A549 (cell line): ENCODE data around the gene CELF2.

Experiments
- CHD2 ChIP-seq: fragments of 150-350 bp; IDR thresholded peaks from 2 replicates; pipeline ENCODE4 v1.6.1; 2014; ENCODE audit warnings: low read length; ENCODE audit not compliant: partially characterized antibody
- CTCF ChIP-seq: fragments of >200 bp; sonication (Bioruptor Twin); formaldehyde crosslinking; IDR thresholded peaks from 3 replicates; pipeline ENCODE4 v1.5.1; 2016
- EP300 ChIP-seq, 2 experiments: fragments of >200 bp; sonication (Bioruptor Twin); formaldehyde crosslinking; IDR thresholded peaks; 2 replicates in 1 of 2; 3 replicates in 1 of 2; pipeline ENCODE4 v1.6.1; 2016 to 2017
- ESRRA ChIP-seq: fragments of 150-350 bp; IDR thresholded peaks from 2 replicates; pipeline ENCODE4 v1.6.1; 2014; ENCODE audit warnings: mild to moderate bottlenecking, low read length, borderline replicate concordance
- HDAC2 ChIP-seq: fragments of 200-600 bp; sonication (generic); IDR thresholded peaks from 2 replicates; pipeline ENCODE4 v1.6.1; 2016
- JUNB ChIP-seq: fragments of >200 bp; sonication (Bioruptor Twin); formaldehyde crosslinking; IDR thresholded peaks from 2 replicates; pipeline ENCODE4 v1.6.1; 2016
- KDM1A ChIP-seq: fragments of 200-600 bp; sonication (generic); IDR thresholded peaks from 2 replicates; pipeline ENCODE4 v1.6.1; 2016; ENCODE audit warnings: low read depth, mild to moderate bottlenecking
- MAX ChIP-seq: IDR thresholded peaks from 2 replicates; pipeline ENCODE4 v1.6.1; 2012
- PHF8 ChIP-seq: fragments of 200-600 bp; sonication (generic); IDR thresholded peaks from 2 replicates; pipeline ENCODE4 v1.6.1; 2016; ENCODE audit warnings: low read depth, mild to moderate bottlenecking, antibody characterized with exemption, moderate library complexity, borderline replicate concordance
- POLR2A ChIP-seq: IDR thresholded peaks from 2 replicates; pipeline ENCODE4 v1.6.1; 2012; ENCODE audit warnings: mild to moderate bottlenecking, low read length
- REST ChIP-seq: fragments of 200-600 bp; sonication (generic); IDR thresholded peaks from 2 replicates; pipeline ENCODE4 v1.6.1; 2016; ENCODE audit warnings: antibody characterized with exemption, mild to moderate bottlenecking, moderate library complexity
- SREBF2 ChIP-seq: fragments of 450-650 bp; IDR thresholded peaks from 2 replicates; pipeline ENCODE4 v1.6.1; 2014; ENCODE audit warnings: mild to moderate bottlenecking, moderate library complexity
- ZSCAN20 ChIP-seq: fragments of 250-450 bp; sonication (Bioruptor Pico); IDR thresholded peaks from 2 replicates; pipeline ENCODE4 v1.8.0; 2022; ENCODE audit warnings: mild to moderate bottlenecking, moderate library complexity

GRCh38 chr10:11382187-11382586 lies 364.5 kb downstream of the CELF2 start:
- TF ChIP-seq EP300 (IDR thresholded peaks at IDR 0.05), result no peak
- no peak for TF ChIP-seq CTCF
- no peak for TF ChIP-seq POLR2A
- TF ChIP-seq MAX, result no peak
- TF ChIP-seq REST, result no peak
- TF ChIP-seq ZSCAN20, result no peak
- TF ChIP-seq KDM1A, result no peak
- no peak for TF ChIP-seq PHF8
- no peak for TF ChIP-seq HDAC2
- TF ChIP-seq SREBF2, result no peak
- TF ChIP-seq CHD2, result no peak
- TF ChIP-seq ESRRA, result no peak
- no peak for TF ChIP-seq JUNB
